ENCODE measurements around the gene DIO3. TPM values are rescaled to one million over a fixed set of nuclear protein-coding genes. Genes with fewer than 3 reads are reported as not detected.

DIO3 gene
- total RNA-seq, 2 donors from 2014 or later, result not detected

GRCh38 chr14:101583715-101584054 lies 22.4 kb downstream of the DIO3 start:
- H3K4me1 Mint-ChIP-seq (ENCODE audit: low read depth), result no peaks in the 10 kb centered on the region
- no peaks in the 10 kb centered on the region for H3K9me3 Mint-ChIP-seq
- ATAC-seq (replicated peaks in 1 of 2) (no peak), DNase-seq (no peak)
- no peaks in the 10 kb centered on the region for H3K36me3 Mint-ChIP-seq (ENCODE audit: insufficient read depth in 2 of 2)
- H3K27ac Mint-ChIP-seq, result no peak overlapping the region
- H3K27me3 Mint-ChIP-seq (ENCODE audit: low read depth), result no peaks in the 10 kb centered on the region
- no peak overlapping the region for H3K4me3 Mint-ChIP-seq

DNA sequence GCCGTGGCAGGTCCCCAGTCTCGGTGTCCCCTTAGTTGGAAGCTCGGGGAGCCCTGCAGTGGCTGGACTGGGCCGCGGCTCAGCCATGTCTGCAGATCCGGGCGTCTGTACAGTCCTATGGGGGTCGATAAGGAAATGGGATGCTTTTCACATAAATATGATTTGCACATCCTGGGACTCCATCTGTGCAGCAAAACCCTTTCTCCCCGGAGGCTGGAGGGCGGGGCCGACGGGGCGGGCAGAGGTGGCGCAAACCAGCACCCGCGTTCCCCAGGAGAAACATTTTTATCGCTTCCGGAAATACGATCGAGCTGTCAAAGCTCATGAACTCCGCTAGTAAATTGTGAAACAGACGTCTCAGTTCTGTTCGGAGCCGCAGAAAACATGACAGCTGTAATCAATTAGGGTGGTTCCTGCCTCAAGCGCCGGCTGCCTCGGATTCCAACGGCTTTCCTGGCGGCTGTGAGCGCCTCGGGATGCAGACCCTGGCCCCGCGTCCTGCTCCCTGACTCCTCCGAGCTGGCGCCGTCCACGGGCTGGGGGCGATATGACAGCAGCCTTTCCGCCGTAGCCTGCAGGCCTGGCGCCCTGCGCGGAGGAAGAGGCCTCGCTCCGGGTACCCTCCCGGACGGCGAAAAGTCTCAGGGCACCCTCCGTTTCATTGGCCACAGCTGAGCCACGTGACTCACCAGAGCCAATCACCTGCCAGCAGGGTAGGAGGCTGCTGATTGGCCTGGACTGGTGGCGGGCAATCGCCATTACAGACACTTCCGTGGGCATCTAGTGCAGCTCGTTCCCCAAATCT lies 23.0 kb downstream of the DIO3 start:
- Mint-ChIP-seq H3K4me1 (ENCODE audit: low read depth) (no peaks in the 10 kb centered on the region), H3K4me3 (peak overlapping the region in 1 of 2 donors; percentile 44), H3K27me3 (ENCODE audit: low read depth) (no peaks in the 10 kb centered on the region), H3K9me3 (no peaks in the 10 kb centered on the region), H3K27ac (no peak overlapping the region), H3K36me3 (ENCODE audit: insufficient read depth in 2 of 2) (no peaks in the 10 kb centered on the region)
- ATAC-seq (replicated peaks in 1 of 2), result no peak
- DNase-seq, result no peak

DNA sequence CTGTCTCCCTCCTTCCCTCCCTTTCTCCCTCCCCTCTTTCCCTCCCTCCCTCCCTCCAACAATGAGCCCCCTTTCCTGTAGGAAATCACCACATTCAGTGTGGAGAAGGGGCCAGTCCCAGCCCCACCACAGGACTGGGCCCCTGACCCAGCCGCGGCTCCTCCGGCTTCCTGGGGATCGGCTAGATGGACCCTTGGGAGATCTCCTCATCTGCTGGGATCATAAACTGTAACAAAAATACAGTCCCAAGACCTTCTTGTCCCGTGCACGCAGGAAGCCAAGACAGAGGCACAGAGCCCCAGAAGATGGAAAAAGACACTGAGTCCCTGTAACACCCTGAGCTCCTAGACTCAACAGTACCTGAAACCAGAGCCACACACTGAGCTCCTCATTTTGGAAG lies 23.9 kb downstream of the DIO3 start:
- no peak for ATAC-seq (replicated peaks in 1 of 2)

GRCh38 chr14:101586531-101587430 lies 25.5 kb downstream of the DIO3 start:
- H3K9me3 Mint-ChIP-seq, result no peaks in the 10 kb centered on the region
- H3K4me3 Mint-ChIP-seq, result no peak overlapping the region
- H3K36me3 Mint-ChIP-seq (ENCODE audit: insufficient read depth in 2 of 2), result no peaks in the 10 kb centered on the region
- H3K27ac Mint-ChIP-seq, result no peak overlapping the region
- H3K4me1 Mint-ChIP-seq (ENCODE audit: low read depth), result no peaks in the 10 kb centered on the region
- DNase-seq (no peak), ATAC-seq (replicated peaks in 1 of 2) (no peak)
- H3K27me3 Mint-ChIP-seq (ENCODE audit: low read depth), result no peaks in the 10 kb centered on the region

More for the DNA sequence above, 23.9 kb downstream of the DIO3 start:
- Mint-ChIP-seq H3K4me3 (peak overlapping the region in 1 of 2 donors; percentile 20), H3K27ac (no peak overlapping the region), H3K4me1 (ENCODE audit: low read depth) (no peaks in the 10 kb centered on the region), H3K9me3 (no peaks in the 10 kb centered on the region), H3K36me3 (ENCODE audit: insufficient read depth in 2 of 2) (no peaks in the 10 kb centered on the region), H3K27me3 (ENCODE audit: low read depth) (no peaks in the 10 kb centered on the region)
- DNase-seq, result no peak

DNA sequence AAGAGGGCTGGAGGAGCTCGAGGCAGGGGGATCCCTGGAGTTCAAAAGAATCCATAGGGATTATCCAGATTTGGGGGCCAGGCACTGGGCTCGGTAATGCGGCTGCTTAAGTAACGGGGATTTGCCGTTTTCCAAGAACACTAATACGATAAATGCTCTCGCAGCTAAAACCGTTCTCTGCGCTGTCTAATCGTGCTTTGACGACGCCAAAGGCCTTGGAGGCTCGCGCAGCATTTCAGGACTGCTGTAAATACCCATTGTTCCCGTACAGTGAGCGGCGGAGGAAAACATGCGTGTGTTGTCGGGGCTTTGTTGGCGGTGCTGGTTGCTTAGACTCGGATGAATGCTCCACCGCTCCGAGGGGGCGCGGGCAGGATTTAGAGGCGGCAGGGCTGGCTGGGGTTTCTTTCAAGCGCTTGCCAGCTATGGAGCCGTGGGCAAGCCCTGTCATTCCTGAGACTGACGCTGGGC lies 26.2 kb downstream of the DIO3 start:
- H3K36me3 Mint-ChIP-seq (ENCODE audit: insufficient read depth in 2 of 2), result no peaks in the 10 kb centered on the region
- H3K27ac Mint-ChIP-seq, result no peak overlapping the region
- H3K4me3 Mint-ChIP-seq, result no peak overlapping the region
- DNase-seq (no peak), ATAC-seq (replicated peaks in 1 of 2) (no peak)
- no peaks in the 10 kb centered on the region for H3K27me3 Mint-ChIP-seq (ENCODE audit: low read depth)
- H3K4me1 Mint-ChIP-seq (ENCODE audit: low read depth), result no peaks in the 10 kb centered on the region
- H3K9me3 Mint-ChIP-seq, result no peaks in the 10 kb centered on the region

DNA sequence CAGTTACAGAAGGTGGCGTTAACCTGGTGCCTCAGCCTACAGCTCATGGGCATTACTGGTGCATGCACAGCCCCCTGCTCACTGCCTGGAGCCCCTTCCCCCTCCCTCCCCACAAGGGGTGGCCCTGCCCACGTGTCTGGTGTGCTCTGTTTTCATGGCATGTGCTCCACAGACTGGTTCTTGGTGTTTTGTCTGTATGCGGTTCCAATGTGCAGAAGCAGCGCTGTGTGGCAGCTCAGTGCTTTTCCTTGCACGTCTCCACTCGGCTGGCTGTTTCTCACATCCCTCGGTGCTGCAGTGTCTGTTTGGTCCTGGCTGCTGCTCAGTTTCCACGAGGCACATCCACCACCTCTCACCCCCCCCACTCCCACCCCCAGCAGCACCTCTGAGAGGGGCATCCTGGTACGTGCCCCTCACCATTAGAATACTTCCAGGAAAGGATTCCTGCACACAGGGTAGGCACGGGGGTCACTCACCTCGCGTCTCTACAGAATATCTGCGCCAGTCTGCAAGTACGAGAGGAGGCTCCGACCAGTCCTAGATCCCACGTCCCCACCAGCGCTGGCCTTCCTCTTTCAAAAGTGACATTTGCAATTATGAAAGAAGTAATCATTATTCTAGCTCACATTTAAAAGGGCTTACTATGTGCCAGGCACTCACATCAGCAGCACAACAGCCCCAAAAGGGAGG lies 27.1 kb downstream of the DIO3 start:
- no peaks in the 10 kb centered on the region for H3K27me3 Mint-ChIP-seq (ENCODE audit: low read depth)
- DNase-seq (no peak), ATAC-seq (replicated peaks in 1 of 2) (no peak)
- H3K36me3 Mint-ChIP-seq (ENCODE audit: insufficient read depth in 2 of 2), result no peaks in the 10 kb centered on the region
- H3K4me3 Mint-ChIP-seq, result no peak overlapping the region
- H3K4me1 Mint-ChIP-seq (ENCODE audit: low read depth), result no peaks in the 10 kb centered on the region
- no peaks in the 10 kb centered on the region for H3K9me3 Mint-ChIP-seq
- no peak overlapping the region for H3K27ac Mint-ChIP-seq

DNA sequence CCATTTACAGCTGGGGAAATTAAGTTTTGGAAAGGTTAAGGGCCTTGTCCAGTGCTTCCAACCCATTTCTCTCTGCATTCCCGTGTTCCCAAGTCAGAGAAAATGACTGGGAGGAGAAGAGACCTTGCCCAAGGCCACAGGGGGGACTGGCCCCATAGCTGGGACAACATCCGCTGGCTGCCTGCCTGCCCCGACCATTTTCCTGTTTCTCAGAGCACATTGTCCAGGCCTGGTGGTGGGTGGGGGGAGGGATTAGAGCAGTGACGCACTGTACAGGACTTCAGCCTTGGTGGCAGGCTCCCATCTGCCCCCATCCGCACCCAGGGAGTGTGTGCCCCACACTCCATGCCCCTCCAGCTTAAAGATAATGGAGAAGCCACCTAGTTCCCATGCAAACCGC lies 27.7 kb downstream of the DIO3 start:
- DNase-seq, result no peak
- Mint-ChIP-seq H3K27ac (no peak overlapping the region), H3K4me3 (no peak overlapping the region), H3K27me3 (ENCODE audit: low read depth) (no peaks in the 10 kb centered on the region), H3K4me1 (ENCODE audit: low read depth) (no peaks in the 10 kb centered on the region), H3K36me3 (ENCODE audit: insufficient read depth in 2 of 2) (no peaks in the 10 kb centered on the region), H3K9me3 (peaks cover 0 to 1% of the 10 kb centered on the region in 2 donors)
- no peak for ATAC-seq (replicated peaks in 1 of 2)

DNA sequence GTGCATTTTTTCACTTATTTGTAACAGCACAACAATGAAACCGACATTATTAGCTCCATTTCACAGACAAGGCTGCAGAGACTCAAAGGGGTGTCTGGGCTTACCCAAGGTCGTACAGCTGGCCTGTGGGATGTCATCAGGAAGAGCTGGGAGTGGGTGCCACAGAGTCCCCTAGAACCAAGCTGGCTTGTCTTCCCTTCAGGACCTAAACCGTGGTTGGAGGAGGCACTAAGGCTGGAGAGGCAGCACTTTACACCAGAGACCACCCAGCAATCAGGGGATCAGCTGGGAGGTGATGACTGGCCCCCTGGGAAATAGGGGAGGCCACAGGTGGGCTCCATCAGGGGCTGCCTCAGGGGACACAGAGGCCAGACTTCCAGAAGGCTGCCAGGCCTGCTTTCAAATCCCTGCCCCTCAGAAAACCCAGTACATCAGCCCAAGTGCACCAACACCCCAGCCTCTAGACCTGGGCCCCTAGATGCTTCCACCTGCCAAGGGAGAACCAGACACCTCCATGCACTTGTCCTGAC lies 28.3 kb downstream of the DIO3 start:
- ATAC-seq (replicated peaks in 1 of 2) (no peak), DNase-seq (no peak)
- H3K27me3 Mint-ChIP-seq (ENCODE audit: low read depth), result no peaks in the 10 kb centered on the region
- H3K4me3 Mint-ChIP-seq, result no peak overlapping the region
- no peaks in the 10 kb centered on the region for H3K36me3 Mint-ChIP-seq (ENCODE audit: insufficient read depth in 2 of 2)
- peaks cover 0 to 3% of the 10 kb centered on the region in 2 donors for H3K9me3 Mint-ChIP-seq
- H3K4me1 Mint-ChIP-seq (ENCODE audit: low read depth), result no peaks in the 10 kb centered on the region
- H3K27ac Mint-ChIP-seq, result no peak overlapping the region

- Mint-ChIP-seq H3K4me3 (no peak overlapping the region), H3K27me3 (ENCODE audit: low read depth) (no peaks in the 10 kb centered on the region), H3K9me3 (peaks cover 0 to 3% of the 10 kb centered on the region in 2 donors), H3K36me3 (ENCODE audit: insufficient read depth in 2 of 2) (no peaks in the 10 kb centered on the region), H3K27ac (no peak overlapping the region), H3K4me1 (ENCODE audit: low read depth) (no peaks in the 10 kb centered on the region)
- ATAC-seq (replicated peaks in 1 of 2) (no peak), DNase-seq (no peak)
Observed at GRCh38 chr14:101590062-101590461, 28.8 kb downstream of the DIO3 start.

- H3K9me3 Mint-ChIP-seq, result peaks cover 0 to 3% of the 10 kb centered on the region in 2 donors
- H3K36me3 Mint-ChIP-seq (ENCODE audit: insufficient read depth in 2 of 2), result peaks cover 0 to 2% of the 10 kb centered on the region in 2 donors
- no peak overlapping the region for H3K27ac Mint-ChIP-seq
- H3K4me1 Mint-ChIP-seq (ENCODE audit: low read depth), result peaks cover 2% of the 10 kb centered on the region
- ATAC-seq (replicated peaks in 1 of 2), result no peak
- H3K27me3 Mint-ChIP-seq (ENCODE audit: low read depth), result no peaks in the 10 kb centered on the region
- H3K4me3 Mint-ChIP-seq, result no peak overlapping the region
- no peak for DNase-seq
Observed at GRCh38 chr14:101590616-101591015, 29.3 kb downstream of the DIO3 start.

GRCh38 chr14:101591121-101591520 lies 29.8 kb downstream of the DIO3 start:
- no peak overlapping the region for H3K27ac Mint-ChIP-seq
- peaks cover 0 to 6% of the 10 kb centered on the region in 2 donors for H3K36me3 Mint-ChIP-seq (ENCODE audit: insufficient read depth in 2 of 2)
- H3K4me3 Mint-ChIP-seq, result no peak overlapping the region
- no peaks in the 10 kb centered on the region for H3K27me3 Mint-ChIP-seq (ENCODE audit: low read depth)
- ATAC-seq (replicated peaks in 1 of 2) (no peak), DNase-seq (no peak)
- H3K4me1 Mint-ChIP-seq (ENCODE audit: low read depth), result peaks cover 7% of the 10 kb centered on the region
- peaks cover 0 to 6% of the 10 kb centered on the region in 2 donors for H3K9me3 Mint-ChIP-seq

- peaks cover 0 to 7% of the 10 kb centered on the region in 2 donors for H3K36me3 Mint-ChIP-seq (ENCODE audit: insufficient read depth in 2 of 2)
- H3K9me3 Mint-ChIP-seq, result peaks cover 2 to 6% of the 10 kb centered on the region in 2 donors
- H3K27ac Mint-ChIP-seq, result no peak overlapping the region
- no peak overlapping the region for H3K4me3 Mint-ChIP-seq
- ATAC-seq (replicated peaks in 1 of 2) (no peak), DNase-seq (no peak)
- H3K27me3 Mint-ChIP-seq (ENCODE audit: low read depth), result no peaks in the 10 kb centered on the region
- peaks cover 11% of the 10 kb centered on the region for H3K4me1 Mint-ChIP-seq (ENCODE audit: low read depth)
Observed at GRCh38 chr14:101591582-101591981, 30.3 kb downstream of the DIO3 start.
